Lung (tissue), 12 donors: ENCODE measurements around the gene ATP6V1B1. TPM values are rescaled to one million over a fixed set of nuclear protein-coding genes. Genes with fewer than 3 reads are reported as not detected.

Experiments used
- ATAC-seq: fragments of 200-7000 bp; cut with Tn5 transposase; one replicate; pipeline ENCODE4 v1.9.1; 2020; ENCODE audit warnings: moderate number of reproducible peaks; ENCODE audit not compliant: insufficient read depth, low FRiP score
- DNase-seq, 3 donors: peaks; one replicate each; pipeline ENCODE4 v3.0.0-alpha.2; 2013 to 2017
- H3K27ac ChIP-seq, 2 donors: one replicate each; pipeline ENCODE4 v1.5.1; 2013; ENCODE audit warnings: mild to moderate bottlenecking in 2 of 2, moderate library complexity in 2 of 2, control low read depth in 1 of 2, inconsistent platforms in 1 of 2, low read depth in 1 of 2, low read length in 1 of 2
- H3K27me3 ChIP-seq, 3 donors: one replicate each; pipeline ENCODE4 v1.5.1; 2013; ENCODE audit warnings: low read length in 2 of 3; ENCODE audit not compliant: control insufficient read depth in 3 of 3, insufficient read depth in 3 of 3
- H3K36me3 ChIP-seq, 4 donors: one replicate each; pipeline ENCODE4 v1.5.1; 2013; ENCODE audit warnings: low read length in 4 of 4, mild to moderate bottlenecking in 1 of 4, moderate library complexity in 1 of 4; ENCODE audit not compliant: control insufficient read depth in 4 of 4, insufficient read depth in 4 of 4
- H3K4me1 ChIP-seq, 5 donors: one replicate each; pipeline ENCODE4 v1.5.1; 2013; ENCODE audit warnings: low read length in 5 of 5, mild to moderate bottlenecking in 2 of 5, moderate library complexity in 1 of 5; ENCODE audit not compliant: control insufficient read depth in 5 of 5, insufficient read depth in 5 of 5
- H3K4me3 ChIP-seq: one replicate; pipeline ENCODE4 v1.5.1; 2013; ENCODE audit warnings: mild to moderate bottlenecking, control low read depth, moderate library complexity
- H3K9ac ChIP-seq, 2 donors: one replicate each; pipeline ENCODE4 v1.5.1; 2013; ENCODE audit warnings: low read length in 2 of 2, control low read depth in 1 of 2; ENCODE audit not compliant: insufficient read depth in 1 of 2
- H3K9me3 ChIP-seq, 4 donors: one replicate each; pipeline ENCODE4 v1.5.1; 2013; ENCODE audit warnings: low read length in 3 of 4, mild to moderate bottlenecking in 1 of 4, moderate library complexity in 1 of 4; ENCODE audit not compliant: control insufficient read depth in 4 of 4, insufficient read depth in 3 of 4
- CTCF ChIP-seq: IDR thresholded peaks from 2 replicates; pipeline ENCODE4 v1.5.1; 2012; ENCODE audit warnings: mild to moderate bottlenecking; ENCODE audit errors: control extremely low read depth, extremely low read depth
- WGBS, 2 donors: extraction: QIAGEN DNeasy Blood & Tissue Kit; methylation state at CpG; one replicate each; pipeline ENCODE4 v1.1.7; 2013; 5-methylcytosine and 5-hydroxymethylcytosine counted together
- polyA plus RNA-seq, 2 donors: library from polyadenylated mRNA; stranded (reverse); fragments of 200-250 nt; gene quantifications; one replicate each; pipeline ENCODE4 v1.2.1, GENCODE V29; 2013
- total RNA-seq, 2 donors: library from RNA; depleted of rRNA in 1 of 2; stranded (reverse); fragments of >200 nt in 1 of 2; gene quantifications; one replicate each; pipeline ENCODE4 v1.2.1, GENCODE V29; 2014 to 2021
- donor health status: control.
- donor health status: control.
- donor health status: Bipolar disorder and iron deficiency.
- donor health status: healthy.
- donor health status: DM: yes; HTN: yes; CAD: no.

ATP6V1B1 gene
- total and polyA plus RNA-seq, 4 donors: 0.33 to 5.9 (median 1.8) TPM

- Histone ChIP-seq H3K27me3 (no peaks in the 10 kb centered on the region), H3K4me3 (no peak overlapping the region), H3K27ac (no peak overlapping the region), H3K4me1 (peaks cover 6 to 23% (median 12%) of the 10 kb centered on the region in 5 donors), H3K36me3 (peaks cover 8 to 43% (median 29%) of the 10 kb centered on the region in 4 donors), H3K9ac (no peak overlapping the region), H3K9me3 (no peaks in the 10 kb centered on the region)
- no peak for DNase-seq
- 89 to 92% methylated on average over 9 of the region's 9 CpGs for WGBS, 2 donors
- TF ChIP-seq CTCF: no peak
- no peak for ATAC-seq
Observed at GRCh38 chr2:70991742-70992141, 56.0 kb downstream of the ATP6V1B1 start.

GRCh38 chr2:70992945-70993853 is 57.5 kb downstream of the ATP6V1B1 start:
- no peak for ATAC-seq
- Histone ChIP-seq H3K4me3 (peak overlapping the region; percentile 5), H3K9me3 (no peaks in the 10 kb centered on the region), H3K4me1 (peaks cover 6 to 23% (median 12%) of the 10 kb centered on the region in 5 donors), H3K36me3 (peaks cover 8 to 32% (median 20%) of the 10 kb centered on the region in 4 donors), H3K27me3 (no peaks in the 10 kb centered on the region), H3K27ac (no peak overlapping the region), H3K9ac (peak overlapping the region; percentile 81 to 91)
- WGBS, 2 donors: 87 to 88% methylated on average over 12 of the region's 12 CpGs
- no peak for DNase-seq
- no peak for TF ChIP-seq CTCF

- ATAC-seq (peak; percentile 1), DNase-seq (peak in 2 of 3 donors; percentile 7 to 22)
- Histone ChIP-seq H3K4me1 (peaks cover 6 to 23% (median 12%) of the 10 kb centered on the region in 5 donors), H3K27me3 (no peaks in the 10 kb centered on the region), H3K27ac (peak overlapping the region; percentile 78 to 82), H3K9me3 (no peaks in the 10 kb centered on the region), H3K9ac (peak overlapping the region; percentile 81 to 91), H3K36me3 (peaks cover 5 to 23% (median 12%) of the 10 kb centered on the region in 4 donors), H3K4me3 (peak overlapping the region; percentile 99)
- TF ChIP-seq CTCF: no peak
- 1% methylated on average over 39 to 49 of the region's 49 CpGs for WGBS, 2 donors
Observed at GRCh38 chr2:70994009-70994698, 58.5 kb downstream of the ATP6V1B1 start.
